ENCODE results near the gene AKAP14.
A peak's percentile ranks its signal among the peaks of the same experiment; 100 is the strongest.
"Not testable (repeated sequence)": the region's sequence is repeated elsewhere in the genome, so short reads cannot be mapped to it uniquely, and the experiment has no call there.

Gene AKAP14

DNA sequence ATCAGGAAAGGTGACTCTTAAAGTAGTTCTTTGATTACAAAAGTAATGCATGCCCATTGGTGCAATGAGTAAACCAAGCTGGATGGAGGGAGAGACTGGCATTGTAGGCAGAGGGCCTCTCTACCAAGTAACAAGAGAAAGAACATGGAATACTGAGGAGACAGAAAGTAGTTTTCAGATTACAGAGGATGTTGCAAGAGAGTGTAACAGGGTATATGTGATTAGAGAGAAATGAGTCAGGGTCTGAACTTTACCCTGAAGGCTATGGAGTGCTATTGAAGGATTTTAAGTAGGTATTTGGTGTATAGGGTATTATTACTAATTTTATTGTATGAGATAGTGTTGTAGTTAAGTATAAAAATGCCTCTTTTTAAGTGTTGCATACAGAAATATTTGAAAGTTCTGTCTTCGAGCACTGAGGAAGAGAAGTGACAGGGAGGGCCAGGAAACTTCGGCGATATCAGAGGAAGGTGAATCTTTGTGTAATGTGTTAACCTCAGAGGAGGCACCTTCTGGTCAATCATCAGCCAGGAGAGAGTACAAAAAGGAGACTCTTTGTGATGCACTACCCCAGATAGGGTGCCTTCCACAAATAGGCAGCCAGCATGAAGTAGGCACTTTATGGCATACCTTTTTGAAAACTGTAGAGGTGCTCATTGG, 39.7 kb downstream of the AKAP14 start:
- no peak for DNase-seq

DNA sequence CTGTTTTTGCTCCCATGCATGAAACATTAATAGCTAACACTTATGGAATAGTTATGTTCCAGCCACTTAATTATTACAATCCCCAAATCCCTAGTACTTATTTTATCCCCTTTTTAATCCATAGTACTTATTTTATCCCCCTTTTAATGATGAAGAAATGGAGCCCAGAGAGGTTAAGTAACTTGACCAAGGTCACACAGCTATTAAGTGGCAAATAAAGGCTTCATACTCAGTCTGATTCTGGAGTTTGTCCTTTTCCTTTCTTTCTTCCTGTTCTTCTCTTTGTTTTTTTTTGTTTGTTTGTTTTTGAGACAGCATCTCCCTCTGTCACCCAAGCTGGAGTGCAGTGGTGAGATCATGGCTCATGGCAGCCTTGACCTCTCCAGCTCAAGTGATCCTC, 45.6 kb downstream of the AKAP14 start:
- DNase-seq, result no peak

DNA sequence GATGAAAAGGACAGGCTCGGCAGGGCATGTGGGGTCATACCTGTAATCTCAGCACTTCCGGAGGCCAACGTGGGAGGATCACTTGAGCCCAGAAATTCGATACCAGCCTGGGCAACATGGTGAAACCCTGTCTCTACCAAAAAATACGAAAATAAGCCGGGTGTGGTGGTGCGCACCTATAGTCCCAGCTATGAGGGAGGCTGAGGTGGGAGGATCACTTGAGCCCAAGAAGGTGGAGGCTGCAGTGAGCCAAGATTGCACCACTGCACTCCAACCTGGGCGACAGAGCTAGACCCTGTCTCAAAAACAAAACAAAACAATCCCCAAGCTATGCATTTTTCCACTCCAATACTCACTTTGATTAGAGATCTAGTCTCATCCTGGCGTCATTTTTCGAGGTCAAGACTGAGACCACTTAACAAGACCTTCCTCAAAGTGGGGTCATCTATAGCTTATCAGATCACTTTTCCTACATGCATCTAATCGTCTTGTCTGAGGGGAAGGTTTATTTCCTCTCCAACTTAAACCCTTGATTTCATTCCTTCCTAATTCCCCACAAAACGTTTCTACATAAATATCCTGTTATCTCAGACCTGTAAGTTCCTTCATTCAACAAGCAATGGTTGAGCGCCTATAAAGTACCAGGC, 46.6 kb downstream of the AKAP14 start:
- DNase-seq, result no peak

DNA sequence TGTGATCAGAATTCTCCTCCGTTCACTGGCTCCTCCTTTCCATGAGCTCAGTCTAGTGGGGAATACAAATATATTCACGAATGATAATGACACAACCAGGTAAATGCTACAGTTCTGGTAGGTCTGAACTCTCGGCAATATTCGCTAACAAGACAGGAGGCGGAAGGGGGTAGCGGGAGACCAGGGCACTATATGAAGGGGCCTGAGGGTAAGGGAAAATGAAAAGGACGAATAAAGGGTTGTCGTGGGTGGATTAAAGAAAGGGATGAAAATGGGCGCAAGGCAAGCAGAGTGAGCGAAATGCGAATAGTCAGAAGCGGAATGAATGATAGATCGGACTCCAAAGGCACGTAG, 47.1 kb downstream of the AKAP14 start:
- DNase-seq, result no peak

DNA sequence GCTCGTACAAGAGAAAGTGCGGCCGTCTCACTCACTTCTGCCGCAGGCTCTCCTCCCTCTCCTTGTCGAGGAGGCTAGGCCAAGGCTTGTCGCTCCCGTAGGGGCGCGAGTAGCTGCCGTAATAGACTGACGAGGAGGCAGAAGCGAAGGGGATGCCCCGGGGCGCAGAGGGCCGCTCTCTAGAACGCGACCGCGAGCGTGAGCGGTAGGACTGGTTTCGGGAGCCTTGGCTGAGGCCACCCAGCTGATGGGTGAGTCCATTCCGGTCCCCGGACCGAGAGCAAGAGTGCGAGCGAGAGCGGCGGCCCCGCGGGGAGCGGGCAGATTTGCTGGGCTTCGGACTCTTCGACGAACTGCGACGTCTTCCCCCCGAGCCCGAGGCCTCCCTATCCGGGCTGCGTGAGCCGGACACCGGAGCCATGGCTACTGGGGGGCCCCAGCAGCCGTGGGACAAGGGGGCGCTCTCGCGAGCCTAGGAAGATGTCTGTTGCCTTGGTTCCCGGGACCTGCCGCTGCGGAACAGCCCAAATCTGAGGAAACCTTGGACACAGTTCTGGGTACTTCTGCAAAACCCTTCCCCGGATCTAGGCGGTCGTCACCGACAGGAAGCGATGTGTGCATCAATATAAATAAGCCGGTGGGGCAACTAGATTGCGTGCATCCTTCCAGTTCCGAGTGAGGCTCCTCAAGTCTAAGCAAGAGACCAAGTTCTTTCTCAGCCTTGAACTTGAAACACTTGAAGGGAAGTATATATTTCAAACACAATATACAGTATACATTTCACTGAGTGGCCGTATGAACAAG, 47.7 kb downstream of the AKAP14 start, which contains the start of gene NKAP:
TSS of gene NKAP (minus strand) at position 567 of the 804 bp plus-strand sequence. CDS start at position 421, 146 bp downstream.
- DNase-seq, result peak; percentile 77

DNA sequence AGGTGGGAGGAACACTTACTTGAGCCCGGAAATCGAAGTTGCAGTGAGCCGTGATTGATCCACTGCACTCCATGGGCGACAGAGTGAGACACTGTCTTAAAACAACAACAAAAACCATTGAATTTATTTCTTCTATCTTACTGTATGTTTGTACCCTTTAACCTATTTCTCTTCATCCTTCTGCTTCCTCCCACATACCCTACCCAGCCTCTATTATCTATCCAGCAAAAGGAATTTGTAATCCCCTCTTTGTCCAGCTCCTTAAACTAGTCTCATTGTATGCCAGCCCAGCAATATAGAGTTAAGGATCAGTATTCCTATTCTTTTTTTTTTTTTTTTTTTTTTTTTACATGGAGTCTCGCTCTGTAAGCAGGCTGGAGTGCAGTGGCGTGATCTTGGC, 49.8 kb downstream of the AKAP14 start:
- DNase-seq, result no peak

DNA sequence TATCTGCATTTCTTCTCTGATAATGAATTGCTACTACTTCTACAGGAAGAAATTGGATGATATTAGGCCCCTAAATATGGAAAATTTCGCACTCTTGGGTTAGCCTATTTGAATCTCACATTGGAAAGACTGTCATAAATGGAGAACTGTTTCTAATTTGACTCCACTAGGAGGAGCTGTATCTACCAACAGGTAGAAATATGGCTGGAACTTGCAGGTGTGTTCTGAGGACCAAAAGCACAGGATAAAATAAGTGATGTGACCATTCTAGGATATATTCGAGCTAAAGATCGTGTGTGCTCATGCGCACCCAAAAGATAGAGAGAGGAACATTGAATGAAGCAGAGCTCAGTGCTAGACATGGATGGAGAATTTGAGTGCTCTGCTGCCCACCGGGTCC, 52.7 kb downstream of the AKAP14 start:
- DNase-seq, result no peak

DNA sequence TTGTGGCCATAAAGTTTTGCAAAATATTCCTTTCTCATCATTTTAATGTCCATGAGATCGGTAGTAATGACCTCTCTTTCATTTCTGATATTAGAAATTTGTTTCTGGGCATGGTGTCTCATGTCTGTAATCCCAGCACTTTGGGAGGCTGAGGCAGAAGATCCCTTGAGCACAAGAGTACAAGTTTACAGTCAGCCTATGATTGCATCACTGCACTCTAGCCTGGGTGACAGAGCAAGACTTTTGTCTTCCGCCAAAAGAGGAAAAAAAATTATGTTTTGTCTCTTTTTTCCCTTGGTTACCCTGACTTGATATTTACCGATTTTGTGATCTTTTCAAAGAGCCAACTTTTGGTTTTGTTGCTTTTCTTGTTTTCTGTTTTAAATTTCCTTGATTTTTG, 58.7 kb downstream of the AKAP14 start:
- no peak for DNase-seq

DNA sequence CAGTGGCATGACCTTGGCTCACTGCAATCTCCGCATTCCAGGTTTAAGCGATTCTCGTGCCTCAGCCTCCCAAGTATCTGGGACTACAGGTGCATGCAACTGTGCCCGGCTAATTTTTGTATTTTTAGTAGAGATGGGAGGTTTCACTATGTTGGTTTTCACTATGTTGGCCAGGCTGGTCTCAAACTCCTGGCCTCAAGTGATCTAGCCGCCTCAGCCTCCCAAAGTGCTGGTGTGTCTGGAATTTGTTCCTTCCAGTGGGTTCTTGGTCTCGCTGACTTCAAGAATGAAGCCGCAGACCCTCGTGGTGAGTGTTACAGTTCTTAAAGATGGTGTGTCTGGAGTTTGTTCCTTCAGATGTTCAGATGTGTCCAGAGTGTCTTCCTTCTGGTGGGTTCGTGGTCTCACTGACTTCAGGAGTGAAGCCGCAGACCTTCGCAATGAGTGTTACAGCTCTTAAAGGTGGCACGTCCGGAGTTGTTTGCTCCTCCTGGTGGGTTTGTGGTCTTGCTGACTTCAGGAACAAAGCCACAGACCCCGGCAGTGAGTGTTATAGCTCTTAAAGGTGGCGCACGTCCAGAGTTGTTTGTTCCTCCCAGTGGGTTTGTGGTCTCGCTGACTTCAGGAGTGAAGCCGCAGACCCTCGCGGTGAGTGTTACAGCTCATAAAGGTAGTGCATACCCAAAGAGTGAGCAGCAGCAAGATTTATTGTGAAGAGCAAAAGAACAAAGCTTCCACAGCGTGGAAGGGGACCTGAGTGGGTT, 60.3 kb downstream of the AKAP14 start:
- peak; percentile 17 for DNase-seq

DNA sequence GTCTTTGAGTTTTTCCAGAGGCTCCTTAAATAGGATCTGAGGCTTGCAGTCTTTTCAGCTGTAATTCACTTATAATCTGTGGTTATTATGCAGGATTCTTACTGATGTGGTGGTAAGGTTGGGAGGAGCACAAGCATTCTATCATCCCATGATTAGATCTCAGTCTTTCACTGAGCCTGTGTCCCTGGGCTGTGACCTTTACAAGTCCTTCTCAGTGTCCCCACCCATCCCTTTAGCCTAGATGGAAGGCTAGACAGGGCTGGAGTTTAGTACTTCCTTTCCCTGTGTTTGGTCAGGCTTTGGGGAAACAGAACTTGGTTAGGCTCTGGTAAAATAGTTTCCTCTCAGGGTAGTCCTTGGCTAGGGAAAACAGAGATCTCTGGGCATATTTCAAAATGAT, 64.9 kb downstream of the AKAP14 start:
- no peak for DNase-seq

DNA sequence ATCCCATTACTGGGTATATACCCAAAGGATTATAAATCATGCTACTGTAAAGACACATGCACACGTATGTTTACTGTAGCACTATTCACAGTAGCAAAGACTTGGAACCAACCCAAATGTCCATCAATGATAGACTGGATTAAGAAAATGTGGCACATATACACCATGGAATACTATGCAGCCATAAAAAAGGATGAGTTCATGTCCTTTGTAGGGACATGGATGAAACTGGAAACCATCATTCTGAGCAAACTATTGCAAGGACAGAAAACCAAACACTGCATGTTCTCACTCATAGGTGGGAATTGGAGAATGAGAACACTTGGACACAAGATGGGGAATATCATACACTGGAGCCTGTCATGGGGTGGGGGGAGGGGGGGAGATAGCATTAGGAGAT, 71.1 kb downstream of the AKAP14 start:
- not testable (repeated sequence) for DNase-seq

All from CD4-positive, alpha-beta T cell treated with Interleukin-6 for 4 hours (primary cell).